Ishikawa (cell line): ENCODE measurements around the gene ZNF594.

Experiments
- CEBPB ChIP-seq: IDR thresholded peaks from 2 replicates; pipeline ENCODE4 v1.6.1; 2012
- CREB1 ChIP-seq: IDR thresholded peaks from 2 replicates; pipeline ENCODE4 v1.6.1; 2012; ENCODE audit warnings: low read depth
- EGR1 ChIP-seq: IDR thresholded peaks from 2 replicates; pipeline ENCODE4 v1.6.1; 2012
- EP300 ChIP-seq: IDR thresholded peaks from 2 replicates; pipeline ENCODE4 v1.6.1; 2012; ENCODE audit warnings: borderline replicate concordance
- FOXM1 ChIP-seq: IDR thresholded peaks from 2 replicates; pipeline ENCODE4 v1.6.1; 2012; ENCODE audit warnings: low read depth, borderline replicate concordance
- MAX ChIP-seq: IDR thresholded peaks from 2 replicates; pipeline ENCODE4 v1.6.1; 2012
- NFIC ChIP-seq: IDR thresholded peaks from 2 replicates; pipeline ENCODE4 v1.6.1; 2012
- RAD21 ChIP-seq: IDR thresholded peaks from 2 replicates; pipeline ENCODE4 v1.6.1; 2012; ENCODE audit warnings: low read depth
- REST ChIP-seq: IDR thresholded peaks from 2 replicates; pipeline ENCODE4 v1.6.1; 2012; ENCODE audit warnings: low read depth, mild to moderate bottlenecking
- TAF1 ChIP-seq: IDR thresholded peaks from 2 replicates; pipeline ENCODE4 v1.6.1; 2012; ENCODE audit warnings: low read depth, mild to moderate bottlenecking
- TCF12 ChIP-seq: IDR thresholded peaks from 2 replicates; pipeline ENCODE4 v1.6.1; 2012; ENCODE audit warnings: low read depth
- TEAD4 ChIP-seq: IDR thresholded peaks from 2 replicates; pipeline ENCODE4 v1.6.1; 2012
- YY1 ChIP-seq: IDR thresholded peaks from 2 replicates; pipeline ENCODE4 v1.6.1; 2012; ENCODE audit warnings: low read depth
- ZBTB7A ChIP-seq: IDR thresholded peaks from 2 replicates; pipeline ENCODE4 v1.6.1; 2012; ENCODE audit warnings: low read depth
- TF ChIP-seq, protein P1 (sequence below): IDR thresholded peaks from 2 replicates; pipeline ENCODE4 v1.6.1; 2012

ZNF594 gene

DNA sequence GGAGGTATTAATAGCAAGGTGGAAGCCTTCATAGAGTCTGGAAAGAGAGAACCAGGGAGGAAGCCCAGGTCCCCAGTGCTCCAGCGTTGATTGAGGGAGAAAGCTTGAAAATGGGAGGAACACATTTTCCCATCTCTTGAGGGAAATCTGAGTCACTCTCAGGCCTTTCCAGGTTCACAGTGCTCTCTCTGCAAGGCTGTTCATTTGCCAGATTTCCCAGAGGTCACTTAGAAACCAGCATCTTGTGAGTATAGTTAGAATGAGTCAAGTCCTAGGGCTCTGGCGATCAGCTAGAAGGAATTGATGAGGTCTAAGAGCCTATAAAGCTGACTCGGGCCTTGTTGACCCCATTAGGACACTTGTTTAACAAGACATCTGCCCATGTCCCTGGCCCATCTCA, 17.7 kb upstream of the ZNF594 start:
- no peak for TF ChIP-seq FOXM1
- no peak for TF ChIP-seq ZBTB7A
- TF ChIP-seq REST: no peak
- no peak for TF ChIP-seq CREB1
- TF ChIP-seq TEAD4: no peak
- TF ChIP-seq TCF12: no peak
- TF ChIP-seq YY1: no peak

GRCh38 chr17:5203908-5204294, 12.2 kb upstream of the ZNF594 start:
- no peak for TF ChIP-seq TAF1
- no peak for TF ChIP-seq FOXM1
- no peak for TF ChIP-seq MAX
- no peak for TF ChIP-seq ZBTB7A
- no peak for TF ChIP-seq TEAD4
- TF ChIP-seq EP300: no peak
- no peak for TF ChIP-seq REST
- TF ChIP-seq EGR1: no peak
- TF ChIP-seq TCF12: no peak
- TF ChIP-seq CEBPB: no peak
- no peak for TF ChIP-seq CREB1
- TF ChIP-seq NFIC: no peak
- TF ChIP-seq RAD21: no peak

GRCh38 chr17:5203178-5203907, 11.7 kb upstream of the ZNF594 start:
- TF ChIP-seq MAX: no peak
- no peak for TF ChIP-seq FOXM1
- TF ChIP-seq ZBTB7A: no peak
- no peak for TF ChIP-seq CEBPB
- no peak for TF ChIP-seq TCF12
- no peak for TF ChIP-seq RAD21
- TF ChIP-seq EGR1: no peak
- TF ChIP-seq CREB1: no peak
- TF ChIP-seq, protein P1, sequence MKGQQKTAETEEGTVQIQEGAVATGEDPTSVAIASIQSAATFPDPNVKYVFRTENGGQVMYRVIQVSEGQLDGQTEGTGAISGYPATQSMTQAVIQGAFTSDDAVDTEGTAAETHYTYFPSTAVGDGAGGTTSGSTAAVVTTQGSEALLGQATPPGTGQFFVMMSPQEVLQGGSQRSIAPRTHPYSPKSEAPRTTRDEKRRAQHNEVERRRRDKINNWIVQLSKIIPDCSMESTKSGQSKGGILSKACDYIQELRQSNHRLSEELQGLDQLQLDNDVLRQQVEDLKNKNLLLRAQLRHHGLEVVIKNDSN: no peak
- TF ChIP-seq NFIC: no peak
- no peak for TF ChIP-seq YY1
- no peak for TF ChIP-seq TEAD4
- TF ChIP-seq EP300: no peak

GRCh38 chr17:5201011-5201410, 9.3 kb upstream of the ZNF594 start:
- TF ChIP-seq, protein P1: no peak
- TF ChIP-seq FOXM1: no peak
- TF ChIP-seq RAD21: no peak
- no peak for TF ChIP-seq TEAD4
- TF ChIP-seq MAX: no peak
- TF ChIP-seq EP300: no peak
- no peak for TF ChIP-seq CEBPB
- TF ChIP-seq CREB1: no peak
- TF ChIP-seq YY1: no peak
- TF ChIP-seq TCF12: no peak
- TF ChIP-seq REST: no peak
